ENCODE results near the gene PDE6A.

DNA sequence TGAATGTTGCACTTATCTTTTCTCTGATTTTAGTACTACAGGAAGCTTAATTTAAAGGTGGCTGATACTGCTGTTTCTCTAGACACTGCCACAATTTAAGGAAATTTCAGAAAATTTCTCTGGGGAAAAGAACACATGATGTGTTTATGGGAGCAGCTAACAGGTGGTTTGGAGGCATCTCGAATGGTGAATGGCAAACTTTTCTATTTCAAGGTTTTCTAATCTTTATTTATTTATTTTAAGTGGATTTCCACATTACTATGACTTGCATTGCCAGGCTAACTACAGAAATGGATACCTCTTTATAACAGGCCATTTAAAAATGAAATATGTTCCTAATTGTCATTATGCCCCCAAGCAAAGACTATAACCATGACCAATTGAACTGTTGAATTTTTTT is 50.4 kb downstream of the PDE6A start:
- TF ChIP-seq, protein P1, sequence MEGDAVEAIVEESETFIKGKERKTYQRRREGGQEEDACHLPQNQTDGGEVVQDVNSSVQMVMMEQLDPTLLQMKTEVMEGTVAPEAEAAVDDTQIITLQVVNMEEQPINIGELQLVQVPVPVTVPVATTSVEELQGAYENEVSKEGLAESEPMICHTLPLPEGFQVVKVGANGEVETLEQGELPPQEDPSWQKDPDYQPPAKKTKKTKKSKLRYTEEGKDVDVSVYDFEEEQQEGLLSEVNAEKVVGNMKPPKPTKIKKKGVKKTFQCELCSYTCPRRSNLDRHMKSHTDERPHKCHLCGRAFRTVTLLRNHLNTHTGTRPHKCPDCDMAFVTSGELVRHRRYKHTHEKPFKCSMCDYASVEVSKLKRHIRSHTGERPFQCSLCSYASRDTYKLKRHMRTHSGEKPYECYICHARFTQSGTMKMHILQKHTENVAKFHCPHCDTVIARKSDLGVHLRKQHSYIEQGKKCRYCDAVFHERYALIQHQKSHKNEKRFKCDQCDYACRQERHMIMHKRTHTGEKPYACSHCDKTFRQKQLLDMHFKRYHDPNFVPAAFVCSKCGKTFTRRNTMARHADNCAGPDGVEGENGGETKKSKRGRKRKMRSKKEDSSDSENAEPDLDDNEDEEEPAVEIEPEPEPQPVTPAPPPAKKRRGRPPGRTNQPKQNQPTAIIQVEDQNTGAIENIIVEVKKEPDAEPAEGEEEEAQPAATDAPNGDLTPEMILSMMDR (IDR thresholded peaks at IDR 0.05; ENCODE audit: low read depth, low read length), result no peak
- TF ChIP-seq, protein P2, sequence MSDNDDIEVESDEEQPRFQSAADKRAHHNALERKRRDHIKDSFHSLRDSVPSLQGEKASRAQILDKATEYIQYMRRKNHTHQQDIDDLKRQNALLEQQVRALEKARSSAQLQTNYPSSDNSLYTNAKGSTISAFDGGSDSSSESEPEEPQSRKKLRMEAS (IDR thresholded peaks at IDR 0.05; ENCODE audit: low read depth, low read length), result no peak

All from NB4 (cell line).